HS-5 (cell line): ENCODE measurements around the gene FAM124A.
"Not testable (repeated sequence)": the region's sequence is repeated elsewhere in the genome, so short reads cannot be mapped to it uniquely, and the experiment has no call there.

Experiments used
- DNase-seq: peaks from one replicate; pipeline ENCODE4 v3.0.0-alpha.2; 2012; ENCODE audit warnings: low read depth

FAM124A gene

GRCh38 chr13:51270623-51271415 lies 48.6 kb downstream of the FAM124A start:
- DNase-seq: no peak

GRCh38 chr13:51271528-51272085 lies 49.4 kb downstream of the FAM124A start:
- no peak for DNase-seq

- no peak for DNase-seq
Measured at GRCh38 chr13:51275101-51275500, 52.9 kb downstream of the FAM124A start.

- DNase-seq: no peak
Measured at GRCh38 chr13:51276636-51277035, 54.4 kb downstream of the FAM124A start.

- no peak for DNase-seq
Measured at GRCh38 chr13:51277928-51278327, 55.7 kb downstream of the FAM124A start.

GRCh38 chr13:51278426-51279130 lies 56.4 kb downstream of the FAM124A start:
- DNase-seq: no peak

GRCh38 chr13:51280379-51280940 lies 58.3 kb downstream of the FAM124A start:
- no peak for DNase-seq

GRCh38 chr13:51282322-51282721 lies 60.1 kb downstream of the FAM124A start:
- DNase-seq: no peak

GRCh38 chr13:51282923-51283322 lies 60.7 kb downstream of the FAM124A start:
- DNase-seq: not testable (repeated sequence)

GRCh38 chr13:51283371-51283770 lies 61.2 kb downstream of the FAM124A start:
- no peak for DNase-seq

GRCh38 chr13:51284339-51284738 lies 62.1 kb downstream of the FAM124A start:
- no peak for DNase-seq

GRCh38 chr13:51286135-51287002 lies 64.2 kb downstream of the FAM124A start:
- no peak for DNase-seq

- no peak for DNase-seq
Measured at GRCh38 chr13:51287758-51288157, 65.6 kb downstream of the FAM124A start.

- DNase-seq: not testable (repeated sequence)
Measured at GRCh38 chr13:51288254-51288653, 66.1 kb downstream of the FAM124A start.

GRCh38 chr13:51291341-51291740 lies 69.1 kb downstream of the FAM124A start:
- DNase-seq: no peak

GRCh38 chr13:51292000-51292565 lies 69.9 kb downstream of the FAM124A start:
- DNase-seq: no peak

GRCh38 chr13:51297556-51297955 lies 75.4 kb downstream of the FAM124A start:
- DNase-seq: no peak

GRCh38 chr13:51298812-51299211 lies 76.6 kb downstream of the FAM124A start:
- no peak for DNase-seq

- no peak for DNase-seq
Measured at GRCh38 chr13:51303063-51303552, 80.9 kb downstream of the FAM124A start.

- DNase-seq: no peak
Measured at GRCh38 chr13:51303882-51304281, 81.7 kb downstream of the FAM124A start.

GRCh38 chr13:51305271-51305967 lies 83.2 kb downstream of the FAM124A start:
- no peak for DNase-seq
